Fibroblast of gingiva (primary cell): ENCODE results near the gene HEXD.
"Not testable (repeated sequence)": the region's sequence is repeated elsewhere in the genome, so short reads cannot be mapped to it uniquely, and the experiment has no call there.

ENCODE experiments used
- DNase-seq: peaks from one replicate; pipeline ENCODE4 v3.0.0-alpha.2; 2011; ENCODE audit warnings: low read depth

HEXD gene

DNA sequence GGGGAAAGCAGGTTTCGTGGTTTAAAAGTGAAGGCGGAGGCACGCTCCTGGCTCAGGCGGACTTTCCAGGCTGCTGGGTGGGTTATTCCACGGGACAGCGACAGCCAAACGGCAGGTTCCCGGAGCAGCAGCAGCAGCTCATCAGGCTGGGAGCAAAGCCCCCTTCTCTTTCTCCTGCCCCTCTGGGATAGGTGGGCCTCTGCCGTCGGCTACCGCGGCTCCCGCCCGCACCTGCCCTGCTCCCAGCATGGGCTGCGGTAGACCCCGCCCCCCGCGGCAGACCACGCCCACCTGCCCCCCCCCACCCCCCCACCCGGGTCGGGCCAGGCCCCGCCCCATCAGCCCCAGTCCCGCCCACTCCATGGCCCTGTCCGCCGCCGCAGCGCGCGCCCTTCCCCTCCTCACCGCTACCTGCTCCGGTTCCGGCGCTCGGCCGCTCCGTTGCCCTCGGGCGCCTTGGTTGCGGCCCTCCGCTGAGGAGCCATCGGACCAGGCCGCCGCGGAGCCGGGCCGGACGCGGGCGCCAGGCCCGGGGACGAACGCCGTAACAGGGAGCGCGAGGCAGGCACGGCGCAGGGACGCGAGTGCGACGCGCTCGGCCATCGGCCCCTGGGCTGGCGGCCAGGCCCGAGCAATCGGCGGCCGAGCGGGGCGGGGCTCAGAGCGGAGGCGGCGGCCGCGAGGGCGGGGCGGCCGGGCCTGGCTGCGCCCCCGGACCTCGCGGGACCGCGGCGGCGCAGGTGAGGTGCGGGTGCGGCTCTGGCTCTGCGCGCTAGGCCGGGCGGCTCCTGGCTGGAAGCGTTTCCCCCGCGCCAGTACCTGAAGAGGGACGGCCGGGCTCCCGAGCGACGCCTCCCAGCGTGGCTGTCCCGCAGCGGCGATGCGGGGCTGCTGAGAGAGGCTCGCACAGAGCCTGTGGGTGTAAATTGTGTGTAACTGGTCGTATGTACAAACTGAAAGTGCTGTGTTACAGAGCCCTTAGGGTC, at the start of gene HEXD, which contains the start of gene OGFOD3:
TSS of gene HEXD (plus strand) at position 347 of the 986 bp plus-strand sequence. CDS start 1,453 bp downstream, outside the sequence.
TSS of gene OGFOD3 (minus strand) at position 586 of the 986 bp plus-strand sequence. CDS start at position 485, 101 bp downstream.
- DNase-seq = peak; percentile 77

DNA sequence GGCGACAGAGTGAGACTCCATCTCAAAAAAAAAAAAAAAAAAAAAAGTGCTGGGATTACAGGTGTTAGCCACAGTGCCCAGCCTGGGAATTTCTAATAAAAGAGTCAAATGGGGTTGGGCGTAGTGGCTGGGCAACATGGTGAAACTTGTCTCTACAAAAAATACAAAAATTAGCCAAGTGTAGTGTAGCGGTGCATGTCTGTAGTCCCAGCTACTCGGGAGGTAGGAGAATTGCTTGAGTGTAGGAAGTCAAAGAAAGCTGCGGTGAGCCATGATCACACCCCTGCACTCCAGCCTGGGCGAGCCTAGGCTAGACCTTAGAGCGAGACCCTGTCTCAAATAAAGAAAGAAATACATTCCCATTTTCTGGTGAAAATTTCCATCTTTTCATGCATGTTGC, 48.9 kb upstream of the HEXD start:
- DNase-seq = no peak

DNA sequence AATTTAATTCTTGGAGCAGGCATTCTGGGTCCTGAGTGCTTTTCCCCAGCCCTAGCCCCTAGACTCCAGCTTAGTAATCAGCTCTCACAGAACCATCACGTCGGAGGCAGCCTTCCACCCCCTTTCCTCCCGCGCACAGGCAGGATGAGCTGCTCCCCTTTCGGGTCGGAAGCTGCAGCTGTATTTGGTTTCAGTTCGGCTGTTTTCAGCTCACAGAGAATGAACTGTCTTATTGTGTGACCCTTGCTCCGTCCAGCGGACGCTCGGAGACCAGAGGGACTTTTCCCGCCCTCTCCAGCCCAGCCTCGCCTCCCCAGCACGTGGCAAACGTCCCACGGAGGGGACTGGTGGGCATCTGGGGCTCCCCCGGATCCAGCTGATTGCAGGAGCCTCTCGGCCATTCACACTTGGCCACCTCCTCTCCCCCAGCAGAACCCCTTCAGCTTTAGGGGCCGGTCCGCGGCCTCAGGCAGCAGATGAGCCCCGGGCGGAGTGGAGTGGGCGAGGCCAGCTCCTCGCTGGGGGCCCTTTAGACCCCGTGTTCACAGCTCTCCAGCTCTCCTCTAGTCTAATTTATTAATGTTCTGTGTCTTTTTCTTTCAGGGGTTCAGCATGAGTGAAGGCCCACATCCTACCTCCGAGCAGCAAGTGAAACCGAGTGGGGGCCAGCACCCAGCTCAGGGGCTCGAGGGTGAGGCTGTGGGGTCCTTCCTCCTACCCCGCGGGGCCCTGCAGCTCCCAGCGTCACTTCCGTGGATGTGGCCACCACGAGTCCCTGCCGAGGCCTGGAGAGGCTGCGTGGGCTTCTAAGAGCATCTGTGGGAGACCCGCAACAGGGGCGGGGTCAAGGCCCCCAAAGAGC, 47.4 kb upstream of the HEXD start:
- no peak for DNase-seq

DNA sequence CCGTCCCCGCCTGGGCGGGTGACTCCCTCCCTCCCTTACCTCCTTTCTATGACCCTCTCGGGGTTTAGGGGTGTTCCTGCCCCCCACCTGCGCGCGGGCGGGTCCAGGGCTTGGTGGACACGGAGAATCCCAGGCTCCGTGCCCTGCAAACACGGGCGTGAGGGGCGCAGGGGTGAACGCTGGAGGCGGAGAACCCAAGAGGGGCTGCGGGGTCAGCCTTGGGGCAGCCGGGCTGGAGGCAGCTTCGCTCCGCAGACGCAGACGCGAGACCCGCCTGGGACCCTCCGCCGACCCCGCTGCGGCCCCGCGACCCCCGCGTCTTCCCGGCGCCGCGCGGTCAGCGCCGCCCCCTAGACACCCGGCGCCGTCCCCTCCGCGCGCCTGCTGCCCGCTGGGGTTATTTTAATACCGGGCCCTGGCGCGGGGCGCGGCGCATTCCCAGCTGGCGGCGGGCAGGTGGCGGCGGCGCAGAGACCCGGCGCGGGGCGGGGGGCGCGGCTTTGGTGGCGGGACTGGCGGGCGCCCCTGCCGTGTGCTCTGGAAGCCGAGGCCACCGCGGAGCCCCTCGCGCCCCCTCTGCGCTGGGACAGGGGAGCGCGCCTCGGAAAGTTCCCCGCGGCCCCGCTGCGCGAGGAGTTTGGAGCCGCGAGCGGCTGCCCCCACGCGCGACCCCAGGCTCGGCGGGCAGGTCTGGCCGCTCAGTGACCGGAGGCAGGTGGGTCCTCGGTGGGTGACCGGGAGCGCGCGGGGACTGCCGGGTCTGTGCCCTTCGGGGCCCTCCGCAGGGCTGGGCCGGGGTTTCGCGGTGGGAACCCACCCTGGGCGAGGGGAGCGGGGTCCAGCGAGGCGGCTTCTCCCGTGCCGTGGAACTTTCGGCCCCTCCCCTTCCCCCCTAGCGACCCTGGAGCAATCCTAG, 46.6 kb upstream of the HEXD start, which contains the start of gene UTS2R:
TSS of gene UTS2R (plus strand) at position 433 of the 916 bp plus-strand sequence. CDS start 2,560 bp downstream, outside the sequence.
- no peak for DNase-seq

DNA sequence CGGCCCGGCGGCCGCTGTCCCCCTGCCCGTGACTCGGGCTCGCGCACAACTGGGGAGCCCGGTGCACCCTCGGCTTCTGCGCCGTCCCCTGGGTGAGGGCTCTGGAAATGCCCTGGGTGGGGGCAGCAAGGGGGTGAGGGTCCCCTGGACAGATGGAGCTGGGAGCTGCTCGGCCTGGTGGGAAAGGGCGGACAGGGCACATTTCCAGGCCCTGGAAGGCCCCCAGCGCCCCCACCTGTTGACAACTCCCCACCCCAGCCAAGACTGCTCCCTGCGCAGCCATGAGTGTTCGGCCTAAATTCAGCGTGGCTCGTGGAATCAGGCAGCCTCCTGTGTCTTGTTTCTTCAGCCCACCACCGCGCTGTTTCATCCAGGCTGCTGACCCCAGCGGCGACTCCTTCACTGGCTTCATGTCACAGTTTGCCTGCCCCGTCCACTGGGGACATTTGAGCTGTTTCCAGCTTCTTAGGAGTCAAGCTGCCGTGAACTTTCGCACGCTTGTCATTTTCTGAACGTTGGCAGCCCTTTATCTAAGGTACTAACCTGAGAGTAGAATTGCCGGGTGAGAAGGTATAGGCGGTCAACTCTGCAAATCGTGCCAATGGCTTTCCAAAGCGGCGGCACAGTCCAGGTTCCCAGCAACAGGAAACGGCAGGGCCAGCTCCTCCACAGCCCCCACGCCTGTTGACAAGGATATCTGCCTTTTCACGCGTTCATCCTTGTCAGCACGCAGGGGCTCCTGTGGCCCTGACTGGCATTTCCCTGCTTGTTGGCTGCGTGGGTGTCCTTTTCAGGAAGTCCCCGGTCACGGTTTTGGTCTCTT, 45.7 kb upstream of the HEXD start:
- DNase-seq = no peak

DNA sequence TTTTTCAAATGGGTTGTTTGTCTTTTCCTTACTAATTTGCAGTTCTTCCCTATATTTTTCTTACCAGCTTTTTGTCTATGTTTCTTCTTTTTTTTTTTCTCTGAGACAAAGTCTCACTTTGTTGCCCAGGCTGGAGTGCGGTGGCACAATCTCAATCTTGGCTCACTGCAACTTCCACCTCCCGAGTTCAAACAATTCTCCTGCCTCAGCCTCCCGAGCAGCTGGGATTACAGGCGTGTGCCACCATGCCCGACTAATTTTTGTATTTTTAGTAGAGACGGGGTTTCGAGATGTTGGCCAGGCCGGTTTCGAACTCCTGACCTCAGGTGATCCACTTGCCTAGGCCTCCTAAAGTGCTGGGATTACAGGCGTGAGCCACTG, 45.1 kb upstream of the HEXD start:
- not testable (repeated sequence) for DNase-seq

DNA sequence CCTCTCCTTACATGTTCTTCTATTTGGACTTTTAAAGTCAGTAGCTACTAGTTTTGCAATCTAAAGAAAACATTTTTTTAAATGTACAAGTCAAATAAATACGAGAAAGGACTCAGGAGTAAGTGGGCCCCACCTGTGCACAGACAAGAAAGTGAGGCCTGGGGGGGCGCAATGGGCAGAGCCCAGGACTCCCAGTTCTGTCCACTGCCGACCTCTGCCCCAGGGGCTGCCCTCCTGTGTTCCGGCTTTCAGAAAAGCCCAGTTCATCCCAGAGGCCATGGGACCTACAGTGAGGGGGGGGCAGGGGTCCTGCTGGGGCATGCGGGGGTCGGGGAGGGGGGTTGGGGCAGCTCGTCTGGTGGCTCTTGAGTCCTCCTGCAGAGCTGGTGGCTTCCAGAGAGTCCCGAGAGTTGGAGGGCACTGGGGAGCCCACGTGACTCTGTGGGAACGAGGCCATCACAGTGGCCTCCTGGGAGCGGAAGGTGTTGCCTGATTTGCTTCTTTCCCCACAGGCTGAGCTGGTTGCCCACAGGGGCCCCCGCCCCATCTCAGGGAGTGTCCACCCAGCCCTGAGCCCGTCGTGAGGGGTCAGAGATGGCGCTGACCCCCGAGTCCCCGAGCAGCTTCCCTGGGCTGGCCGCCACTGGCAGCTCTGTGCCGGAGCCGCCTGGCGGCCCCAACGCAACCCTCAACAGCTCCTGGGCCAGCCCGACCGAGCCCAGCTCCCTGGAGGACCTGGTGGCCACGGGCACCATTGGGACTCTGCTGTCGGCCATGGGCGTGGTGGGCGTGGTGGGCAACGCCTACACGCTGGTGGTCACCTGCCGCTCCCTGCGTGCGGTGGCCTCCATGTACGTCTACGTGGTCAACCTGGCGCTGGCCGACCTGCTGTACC, 44.2 kb upstream of the HEXD start:
- no peak for DNase-seq

DNA sequence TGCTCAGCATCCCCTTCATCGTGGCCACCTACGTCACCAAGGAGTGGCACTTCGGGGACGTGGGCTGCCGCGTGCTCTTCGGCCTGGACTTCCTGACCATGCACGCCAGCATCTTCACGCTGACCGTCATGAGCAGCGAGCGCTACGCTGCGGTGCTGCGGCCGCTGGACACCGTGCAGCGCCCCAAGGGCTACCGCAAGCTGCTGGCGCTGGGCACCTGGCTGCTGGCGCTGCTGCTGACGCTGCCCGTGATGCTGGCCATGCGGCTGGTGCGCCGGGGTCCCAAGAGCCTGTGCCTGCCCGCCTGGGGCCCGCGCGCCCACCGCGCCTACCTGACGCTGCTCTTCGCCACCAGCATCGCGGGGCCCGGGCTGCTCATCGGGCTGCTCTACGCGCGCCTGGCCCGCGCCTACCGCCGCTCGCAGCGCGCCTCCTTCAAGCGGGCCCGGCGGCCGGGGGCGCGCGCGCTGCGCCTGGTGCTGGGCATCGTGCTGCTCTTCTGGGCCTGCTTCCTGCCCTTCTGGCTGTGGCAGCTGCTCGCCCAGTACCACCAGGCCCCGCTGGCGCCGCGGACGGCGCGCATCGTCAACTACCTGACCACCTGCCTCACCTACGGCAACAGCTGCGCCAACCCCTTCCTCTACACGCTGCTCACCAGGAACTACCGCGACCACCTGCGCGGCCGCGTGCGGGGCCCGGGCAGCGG, 43.4 kb upstream of the HEXD start:
- no peak for DNase-seq

DNA sequence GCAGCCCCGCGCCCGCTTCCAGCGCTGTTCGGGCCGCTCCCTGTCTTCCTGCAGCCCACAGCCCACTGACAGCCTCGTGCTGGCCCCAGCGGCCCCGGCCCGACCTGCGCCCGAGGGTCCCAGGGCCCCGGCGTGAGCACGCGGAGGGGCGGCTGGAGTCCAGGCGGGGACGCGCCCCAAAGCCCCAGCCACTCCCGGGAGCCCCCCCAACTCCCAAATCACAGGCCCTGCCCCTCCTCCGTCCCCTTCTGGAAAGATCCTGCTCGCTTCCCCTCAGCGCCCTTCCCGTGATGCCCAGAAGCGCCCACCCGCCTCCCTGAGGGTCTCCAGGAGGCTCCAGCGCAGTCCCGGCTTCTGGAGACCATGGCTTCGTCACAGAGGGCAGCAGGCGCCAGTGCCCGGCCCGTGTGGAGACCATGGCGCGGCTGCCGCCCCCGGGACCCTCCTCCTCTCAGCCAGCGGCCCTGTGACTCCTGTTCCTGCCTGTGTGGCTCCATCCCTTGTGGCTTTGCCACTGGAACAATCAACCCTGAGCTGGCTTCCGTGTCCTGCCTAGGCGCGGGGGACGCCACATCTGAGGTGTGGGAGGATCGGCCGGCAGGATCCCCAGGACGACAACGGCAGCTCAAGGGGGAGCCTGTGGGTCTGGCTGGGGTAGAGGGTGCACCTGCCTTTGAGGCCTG, 42.6 kb upstream of the HEXD start:
- DNase-seq = no peak

DNA sequence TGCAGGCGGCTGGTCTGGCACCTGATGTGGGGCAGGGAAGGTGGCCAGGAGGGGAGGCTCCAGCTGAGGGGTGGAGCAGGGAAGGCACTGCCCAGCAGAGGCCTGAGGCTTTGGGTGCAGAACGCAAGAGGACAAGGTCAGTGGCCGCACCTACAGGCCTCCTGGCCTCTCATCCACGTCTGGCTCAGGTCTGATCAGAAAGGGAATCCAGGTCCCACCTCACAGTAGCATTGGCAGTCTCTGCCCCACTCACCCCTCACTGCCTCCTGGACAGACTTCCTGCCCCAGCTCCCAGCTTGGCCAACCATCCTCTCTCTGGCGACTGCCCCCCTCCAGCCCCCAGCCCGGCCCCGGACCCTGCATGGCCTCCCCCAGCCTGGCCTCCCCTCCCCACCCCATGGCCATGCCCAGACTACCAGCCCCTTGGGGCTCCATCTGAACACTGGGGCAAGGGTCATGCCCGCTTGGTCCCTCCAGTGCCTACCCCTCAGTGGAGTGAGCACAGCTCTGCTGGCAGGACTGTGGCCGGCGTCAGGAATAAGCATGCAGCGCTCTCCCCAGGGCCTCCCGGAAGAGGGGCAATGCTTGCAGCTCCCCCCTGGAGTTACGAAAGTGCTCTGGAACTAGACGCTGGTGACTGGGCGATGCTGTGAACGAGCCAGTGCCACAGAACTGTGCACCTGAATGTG, 42.0 kb upstream of the HEXD start:
- no peak for DNase-seq

DNA sequence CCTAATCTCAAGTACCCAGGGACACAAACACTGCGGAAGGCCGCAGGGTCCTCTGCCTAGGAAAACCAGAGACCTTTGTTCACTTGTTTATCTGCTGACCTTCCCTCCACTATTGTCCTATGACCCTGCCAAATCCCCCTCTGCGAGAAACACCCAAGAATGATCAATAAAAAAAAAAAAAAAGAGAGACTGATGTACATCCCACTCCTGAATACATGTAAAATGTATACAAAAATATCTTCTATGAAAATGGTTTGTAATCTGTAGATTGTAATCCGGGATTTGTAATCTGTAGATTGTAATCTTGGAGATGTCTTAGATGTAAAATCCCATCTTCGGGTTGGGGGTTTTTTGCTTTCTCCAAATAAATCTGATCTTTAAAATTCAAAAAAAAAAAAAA, 40.9 kb upstream of the HEXD start:
- not testable (repeated sequence) for DNase-seq

DNA sequence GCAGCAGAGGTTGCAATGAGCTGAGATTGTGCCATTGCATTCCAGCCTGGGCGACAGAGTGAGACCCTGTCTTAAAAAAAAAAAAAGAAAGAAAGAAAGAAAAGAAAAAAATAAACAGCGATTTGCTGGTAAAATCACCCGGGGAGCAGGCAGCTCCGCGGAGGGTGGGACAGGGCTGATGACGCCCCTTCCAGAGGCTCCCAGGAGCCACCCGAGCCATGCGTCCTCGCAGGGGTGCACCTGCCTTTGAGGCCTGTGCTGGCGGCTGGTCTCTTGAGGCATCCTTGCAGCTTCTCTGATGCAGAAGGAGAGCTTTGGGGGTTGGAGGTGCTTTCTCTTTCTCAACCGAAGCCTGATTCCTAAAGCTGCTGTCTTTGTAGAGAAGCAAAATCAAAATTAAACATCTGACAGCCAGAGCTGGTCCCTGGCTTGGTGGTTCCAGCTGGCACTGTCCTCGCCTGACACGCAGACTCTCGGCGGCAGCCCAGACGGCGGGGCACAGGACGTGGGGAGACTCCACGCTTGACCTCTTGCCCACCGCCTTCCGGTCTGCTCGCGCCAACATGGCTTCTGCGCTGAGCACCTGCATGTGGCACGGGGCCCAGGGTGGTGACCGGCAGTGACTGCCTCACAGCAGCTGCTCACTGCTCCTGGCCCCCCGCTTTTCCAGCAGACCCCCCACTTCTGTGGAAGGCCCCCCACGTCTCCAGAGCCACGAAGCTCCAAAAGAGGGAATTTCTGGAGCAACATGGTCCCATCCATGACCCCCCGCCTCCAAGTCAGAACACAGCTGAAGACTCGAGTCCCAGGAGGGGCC, 40.0 kb upstream of the HEXD start:
- DNase-seq = no peak

DNA sequence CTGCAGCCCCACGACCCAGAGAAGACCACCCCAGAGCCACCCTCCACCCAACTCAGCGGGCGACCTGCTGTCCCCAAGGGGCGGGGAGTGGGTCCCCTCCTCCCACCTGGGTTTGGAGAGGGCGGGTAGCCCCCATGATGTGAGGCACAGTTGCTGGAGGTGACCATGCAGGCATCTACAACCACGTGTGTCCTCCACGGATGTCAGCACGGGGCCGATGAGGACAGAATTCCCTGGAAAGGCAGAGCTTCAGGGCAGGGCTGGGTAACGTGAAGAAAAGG, 39.5 kb upstream of the HEXD start:
- no peak for DNase-seq

DNA sequence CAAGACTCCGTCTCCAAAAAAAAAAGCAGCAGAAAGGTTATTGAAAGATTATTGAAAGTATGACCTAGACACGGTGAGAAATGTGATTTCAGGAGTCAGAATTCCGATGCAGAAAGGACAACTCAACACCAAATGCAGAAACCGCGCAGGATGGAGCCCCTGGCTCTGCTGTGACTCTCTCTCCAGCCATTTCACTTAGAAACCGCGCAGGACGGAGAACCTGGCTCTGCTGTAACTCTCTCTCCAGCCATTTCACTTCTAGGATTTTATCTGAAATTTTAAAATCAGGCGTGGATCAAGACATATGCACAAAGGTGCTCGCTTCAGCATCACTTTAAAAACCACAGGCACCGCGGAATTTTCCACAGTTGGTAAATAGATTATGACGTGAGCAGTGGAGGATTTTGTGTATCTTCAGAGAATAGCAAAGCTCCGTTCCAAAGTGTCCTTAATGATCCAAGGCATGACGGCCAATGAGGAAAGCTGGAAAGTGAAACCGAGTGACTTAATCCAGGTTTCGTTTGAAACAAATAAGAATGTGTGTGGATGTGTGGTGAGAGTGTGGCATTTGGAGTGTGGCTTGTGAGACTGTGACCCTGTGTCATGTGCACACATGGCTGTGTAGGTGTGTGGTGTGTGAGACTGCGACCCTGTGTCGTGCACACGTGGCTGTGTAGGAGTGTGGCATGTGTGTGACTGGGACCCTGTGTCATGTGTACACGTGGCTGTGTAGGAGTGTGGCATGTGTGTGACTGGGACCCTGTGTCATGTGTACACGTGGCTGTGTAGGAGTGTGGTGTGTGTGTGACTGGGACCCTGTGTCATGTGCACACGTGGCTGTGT, 37.1 kb upstream of the HEXD start:
- DNase-seq = peak; percentile 61

DNA sequence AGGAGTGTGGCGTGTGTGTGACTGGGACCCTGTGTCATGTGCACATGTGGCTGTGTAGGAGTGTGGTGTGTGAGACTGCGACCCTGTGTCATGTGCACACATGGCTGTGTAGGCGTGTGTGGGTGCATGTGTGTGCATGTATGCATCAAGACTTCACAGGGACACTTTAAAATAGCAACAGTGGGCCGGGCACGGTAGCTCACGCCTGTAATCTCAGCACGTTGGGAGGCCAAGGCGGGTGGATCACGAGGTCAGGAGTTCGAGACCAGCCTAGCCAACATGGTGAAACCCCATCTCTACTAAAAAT, 36.5 kb upstream of the HEXD start:
- DNase-seq = not testable (repeated sequence)

DNA sequence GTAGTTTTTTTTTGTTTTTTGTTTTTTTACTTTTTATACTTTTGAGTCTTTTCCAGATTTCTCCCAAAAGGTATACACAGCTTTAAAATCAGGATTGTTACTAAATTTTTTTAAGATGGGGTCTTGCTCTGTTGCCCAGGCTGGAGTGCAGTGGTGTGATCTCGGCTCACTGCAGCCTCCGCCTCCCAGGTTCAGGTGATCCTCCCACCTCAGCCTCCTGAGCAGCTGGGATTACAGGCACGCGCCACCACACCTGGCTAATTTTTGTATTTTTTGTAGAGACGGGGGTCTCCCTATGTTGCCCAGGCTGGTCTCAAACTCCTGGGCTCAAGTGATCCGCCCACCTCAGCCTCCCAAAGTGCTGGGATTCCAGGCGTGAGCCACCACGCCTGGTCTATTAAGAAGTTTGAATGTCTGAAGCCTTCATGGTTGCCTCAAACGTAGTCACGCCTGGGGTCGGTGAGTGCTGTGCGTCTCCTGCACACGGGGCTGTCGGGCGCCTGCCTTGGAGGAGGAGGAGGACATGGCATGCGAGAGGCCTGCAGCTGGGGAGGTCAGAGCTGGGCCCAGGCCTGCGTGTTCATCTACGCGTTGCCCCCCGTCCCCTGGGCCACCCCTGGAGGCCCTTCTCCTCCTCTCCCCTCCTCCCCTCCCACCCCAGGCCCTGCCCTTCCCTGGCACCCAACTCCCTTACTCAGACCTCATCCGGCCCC, 35.8 kb upstream of the HEXD start:
- not testable (repeated sequence) for DNase-seq
